ENCODE measurements around the gene RIN1. TPM values are rescaled to one million over a fixed set of nuclear protein-coding genes. Genes with fewer than 3 reads are reported as not detected.

Gene RIN1
- polyA plus RNA-seq, 3 donors, result 6.1 to 15.4 (median 7.6) TPM

- intact Hi-C loops (cut with micrococcal nuclease), result loop anchor here in 1 of 2 donors (10.0 kb wide), 1 partner anchor 67 kb away; no protein-coding TSS in a partner anchor
- Histone ChIP-seq H4K20me1 (ENCODE audit: insufficient read depth, low read length) (no peaks in the 10 kb centered on the region), H3K4me3 (replicated peaks in 1 of 3; ENCODE audit: low read depth in 2 of 3, low read length in 3 of 3) (peak overlapping the region in 1 of 3 experiments; percentile 44), H3K4me1 (ENCODE audit: control insufficient read depth in 1 of 2, insufficient read depth in 2 of 2, low read length in 2 of 2) (peaks cover 47 to 55% of the 10 kb centered on the region in 2 donors), H3K27ac (ENCODE audit: low read depth in 1 of 2, low read length in 2 of 2) (peak overlapping the region; percentile 79 to 83), H3K9me3 (replicated peaks in 1 of 2; ENCODE audit: control insufficient read depth in 1 of 2, insufficient read depth in 1 of 2, low read length in 2 of 2) (no peaks in the 10 kb centered on the region), H3K79me2 (ENCODE audit: insufficient read depth, low read length) (no peaks in the 10 kb centered on the region), H3K4me2 (replicated peaks; ENCODE audit: extremely low read depth, low read length, poor library complexity, severe bottlenecking) (peak overlapping the region; percentile 58), H3K36me3 (replicated peaks in 1 of 2; ENCODE audit: control insufficient read depth in 1 of 2, insufficient read depth in 2 of 2, low read length in 2 of 2) (no peaks in the 10 kb centered on the region), H3K9ac (ENCODE audit: insufficient read depth, low read length, poor library complexity, severe bottlenecking) (no peak overlapping the region), H3K27me3 (ENCODE audit: control insufficient read depth in 2 of 2, insufficient read depth in 2 of 2, low read length in 2 of 2) (no peaks in the 10 kb centered on the region), H2AFZ (ENCODE audit: insufficient read depth, low read depth, low read length, poor library complexity, severe bottlenecking) (peak overlapping the region; percentile 53)
- Mint-ChIP-seq H3K4me3 (peak overlapping the region; percentile 2 to 69), H3K4me1 (peaks cover 44% of the 10 kb centered on the region), H3K27me3 (ENCODE audit: low read depth in 3 of 3) (peaks cover 0 to 16% (median 13%) of the 10 kb centered on the region in 3 donors), H3K27ac (peak overlapping the region; percentile 82 to 95 (median 94)), H3K36me3 (peaks cover 0 to 2% of the 10 kb centered on the region in 2 donors), H3K9me3 (peaks cover 0 to 9% (median 3%) of the 10 kb centered on the region in 7 donors)
- TF ChIP-seq, protein P1, sequence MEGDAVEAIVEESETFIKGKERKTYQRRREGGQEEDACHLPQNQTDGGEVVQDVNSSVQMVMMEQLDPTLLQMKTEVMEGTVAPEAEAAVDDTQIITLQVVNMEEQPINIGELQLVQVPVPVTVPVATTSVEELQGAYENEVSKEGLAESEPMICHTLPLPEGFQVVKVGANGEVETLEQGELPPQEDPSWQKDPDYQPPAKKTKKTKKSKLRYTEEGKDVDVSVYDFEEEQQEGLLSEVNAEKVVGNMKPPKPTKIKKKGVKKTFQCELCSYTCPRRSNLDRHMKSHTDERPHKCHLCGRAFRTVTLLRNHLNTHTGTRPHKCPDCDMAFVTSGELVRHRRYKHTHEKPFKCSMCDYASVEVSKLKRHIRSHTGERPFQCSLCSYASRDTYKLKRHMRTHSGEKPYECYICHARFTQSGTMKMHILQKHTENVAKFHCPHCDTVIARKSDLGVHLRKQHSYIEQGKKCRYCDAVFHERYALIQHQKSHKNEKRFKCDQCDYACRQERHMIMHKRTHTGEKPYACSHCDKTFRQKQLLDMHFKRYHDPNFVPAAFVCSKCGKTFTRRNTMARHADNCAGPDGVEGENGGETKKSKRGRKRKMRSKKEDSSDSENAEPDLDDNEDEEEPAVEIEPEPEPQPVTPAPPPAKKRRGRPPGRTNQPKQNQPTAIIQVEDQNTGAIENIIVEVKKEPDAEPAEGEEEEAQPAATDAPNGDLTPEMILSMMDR (IDR thresholded peaks at IDR 0.05), result no peak
- 7% methylated on average over 14 of the region's 14 CpGs for WGBS (ENCODE audit: insufficient coverage)
- DNase-seq, result peak in 1 of 3 donors; percentile 34
Measured at GRCh38 chr11:66317322-66317722, 18.9 kb downstream of the RIN1 start.

DNA sequence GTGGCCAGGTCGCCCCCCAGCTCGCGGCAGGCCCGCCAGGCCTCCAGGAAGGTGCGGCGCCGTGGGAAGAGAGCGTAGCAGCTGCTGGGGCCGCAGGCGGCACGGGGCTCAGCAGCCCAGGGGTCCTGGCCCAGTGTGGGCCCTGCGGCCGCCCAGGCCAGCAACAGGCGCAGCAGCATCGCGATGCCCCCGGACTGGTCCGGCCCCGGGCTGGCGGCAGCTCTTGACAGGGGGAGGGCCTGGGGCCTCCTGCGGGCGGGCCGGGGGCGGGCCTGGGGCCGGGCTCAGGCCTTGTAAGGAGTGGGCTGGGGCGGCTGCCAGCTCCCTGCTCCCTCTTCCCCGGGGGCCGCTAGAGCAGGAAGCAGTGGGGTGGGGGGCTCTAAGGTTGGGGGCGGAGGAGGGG, 19.4 kb downstream of the RIN1 start, which contains the start of gene CD248:
Gene CD248, minus strand, starts transcription at position 196 of the 403 bp plus-strand sequence. Its CDS starts 17 bp downstream, at position 179.
- TF ChIP-seq, protein P1 (IDR thresholded peaks at IDR 0.05), result no peak
- Histone ChIP-seq H3K4me3 (replicated peaks in 1 of 3; ENCODE audit: low read depth in 2 of 3, low read length in 3 of 3) (peak within 1 kb of the TSS in 1 of 3 experiments; percentile 44), H3K79me2 (ENCODE audit: insufficient read depth, low read length) (no peaks in the 10 kb centered on the region), H3K9me3 (replicated peaks in 1 of 2; ENCODE audit: control insufficient read depth in 1 of 2, insufficient read depth in 1 of 2, low read length in 2 of 2) (no peaks in the 10 kb centered on the region), H3K4me1 (ENCODE audit: control insufficient read depth in 1 of 2, insufficient read depth in 2 of 2, low read length in 2 of 2) (peaks cover 50 to 60% of the 10 kb centered on the region in 2 donors), H4K20me1 (ENCODE audit: insufficient read depth, low read length) (no peaks in the 10 kb centered on the region), H3K27me3 (ENCODE audit: control insufficient read depth in 2 of 2, insufficient read depth in 2 of 2, low read length in 2 of 2) (no peaks in the 10 kb centered on the region), H2AFZ (ENCODE audit: insufficient read depth, low read depth, low read length, poor library complexity, severe bottlenecking) (peak within 1 kb of the TSS; percentile 53), H3K27ac (ENCODE audit: low read depth in 1 of 2, low read length in 2 of 2) (peak within 1 kb of the TSS; percentile 79 to 83), H3K4me2 (replicated peaks; ENCODE audit: extremely low read depth, low read length, poor library complexity, severe bottlenecking) (peak within 1 kb of the TSS; percentile 58), H3K9ac (ENCODE audit: insufficient read depth, low read length, poor library complexity, severe bottlenecking) (peak within 1 kb of the TSS; percentile 24), H3K36me3 (replicated peaks in 1 of 2; ENCODE audit: control insufficient read depth in 1 of 2, insufficient read depth in 2 of 2, low read length in 2 of 2) (no peaks in the 10 kb centered on the region)
- Mint-ChIP-seq H3K4me3 (peak within 1 kb of the TSS; percentile 39 to 69), H3K27me3 (ENCODE audit: low read depth in 3 of 3) (peaks cover 0 to 16% (median 13%) of the 10 kb centered on the region in 3 donors), H3K36me3 (peaks cover 0 to 2% of the 10 kb centered on the region in 2 donors), H3K9me3 (peaks cover 0 to 9% (median 3%) of the 10 kb centered on the region in 7 donors), H3K27ac (peak within 1 kb of the TSS; percentile 88 to 96 (median 94)), H3K4me1 (peaks cover 45% of the 10 kb centered on the region)
- intact Hi-C loops (cut with micrococcal nuclease), result loop anchor here in 1 of 2 donors (10.0 kb wide), 1 partner anchor 68 kb away; no protein-coding TSS in a partner anchor
- no peak for DNase-seq
- 15% methylated on average over 23 of the region's 29 CpGs for WGBS (ENCODE audit: insufficient coverage)

Measured in CD14-positive monocyte (primary cell).